Astrocyte of the cerebellum (primary cell): ENCODE results near the gene DCTN2.
"Not testable (repeated sequence)": the region's sequence is repeated elsewhere in the genome, so short reads cannot be mapped to it uniquely, and the experiment has no call there.

ENCODE experiments used
- DNase-seq: peaks from one replicate; pipeline ENCODE4 v3.0.0-alpha.2; 2011; ENCODE audit warnings: low read depth
- H3K4me3 ChIP-seq: 2 replicates; pipeline ENCODE4 v1.5.1; 2011; ENCODE audit warnings: mild to moderate bottlenecking, low read depth, low read length, moderate library complexity
- CTCF ChIP-seq: IDR thresholded peaks from 2 replicates; pipeline ENCODE4 v1.5.1; 2012; ENCODE audit warnings: low read length, low read depth, moderate library complexity, mild to moderate bottlenecking; ENCODE audit errors: missing control alignments
- in situ Hi-C: cut with HindIII; loops from 2 replicates; pipeline ENCODE4 v1.10.0; 2017; ENCODE audit warnings: low sequenced_read_pairs

The DCTN2 gene

GRCh38 chr12:57576613-57577160 is 29.7 kb upstream of the DCTN2 start:
- no peak for TF ChIP-seq CTCF
- in situ Hi-C loops, result no loop called here
- DNase-seq, result no peak
- H3K4me3 ChIP-seq, result no peak overlapping the region

GRCh38 chr12:57575771-57576612 is 29.0 kb upstream of the DCTN2 start:
- in situ Hi-C loops, result no loop called here
- H3K4me3 ChIP-seq, result no peak overlapping the region
- TF ChIP-seq CTCF, result no peak
- DNase-seq, result no peak

- TF ChIP-seq CTCF, result no peak
- in situ Hi-C loops, result no loop called here
- no peak for DNase-seq
- H3K4me3 ChIP-seq, result no peak overlapping the region
These were observed 27.8 kb upstream of the DCTN2 start for GRCh38 chr12:57574795-57575194.

- no peak for DNase-seq
- in situ Hi-C loops, result no loop called here
- TF ChIP-seq CTCF, result no peak
- H3K4me3 ChIP-seq, result no peak overlapping the region
These were observed 25.2 kb upstream of the DCTN2 start for GRCh38 chr12:57571926-57572762.

GRCh38 chr12:57570438-57570837 is 23.4 kb upstream of the DCTN2 start:
- H3K4me3 ChIP-seq, in situ Hi-C loops: not testable (repeated sequence)

GRCh38 chr12:57569858-57570257 is 22.9 kb upstream of the DCTN2 start:
- in situ Hi-C loops, result no loop called here

More at GRCh38 chr12:57570438-57570837, 23.4 kb upstream of the DCTN2 start:
- not testable (repeated sequence) for DNase-seq

More at GRCh38 chr12:57569858-57570257, 22.9 kb upstream of the DCTN2 start:
- H3K4me3 ChIP-seq, result no peak overlapping the region
- no peak for DNase-seq
- no peak for TF ChIP-seq CTCF
